ENCODE results near the gene NOP14.
A peak's percentile ranks its signal among the peaks of the same experiment; 100 is the strongest.
"Not testable (repeated sequence)": the region's sequence is repeated elsewhere in the genome, so short reads cannot be mapped to it uniquely, and the experiment has no call there.

NOP14 gene

DNA sequence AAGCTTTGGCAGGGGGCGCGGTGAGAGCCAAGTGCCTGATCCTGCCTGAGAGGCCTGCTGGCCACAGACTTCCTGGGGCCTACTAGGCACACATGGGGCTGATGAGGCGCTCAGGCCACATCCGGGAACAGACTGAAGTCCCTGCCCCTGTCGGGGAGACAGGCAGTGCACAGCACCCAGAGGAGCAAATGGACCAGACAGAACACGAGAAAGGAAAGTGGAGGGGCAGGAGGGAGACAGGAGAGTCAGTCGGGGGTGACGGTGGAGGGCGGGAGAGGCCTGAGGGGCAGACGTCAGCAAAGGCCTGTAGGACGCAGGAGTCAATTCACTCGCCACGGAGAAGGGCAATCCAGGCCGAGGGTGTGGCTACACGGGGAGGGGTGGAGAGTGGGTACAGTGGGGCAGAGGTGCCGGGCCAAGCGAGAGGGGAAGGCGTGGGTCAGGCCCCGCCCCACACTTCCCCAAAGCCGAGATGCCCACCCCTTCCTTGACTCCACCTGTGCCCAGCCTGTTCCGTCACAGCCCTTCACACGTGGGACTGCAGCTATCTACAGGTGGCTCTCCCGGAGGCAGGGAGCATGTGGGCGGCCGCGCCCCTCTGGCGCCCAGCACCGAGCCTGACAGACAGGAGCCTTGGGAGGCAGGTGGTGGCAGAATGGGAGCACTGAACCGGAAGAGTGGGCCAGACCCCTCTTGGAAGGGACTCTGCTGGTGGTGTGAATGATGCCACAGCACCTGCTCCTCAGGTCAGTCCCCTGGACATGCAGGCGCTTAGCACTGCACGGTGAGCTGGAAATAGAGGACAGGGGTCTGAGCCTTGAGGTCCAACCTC lies 20.5 kb downstream of the NOP14 start:
- no peak for DNase-seq (ENCODE audit: low read depth in 2 of 2)

- DNase-seq (ENCODE audit: low read depth in 2 of 2): no peak
Measured at GRCh38 chr4:2942037-2942531, 21.1 kb downstream of the NOP14 start.

GRCh38 chr4:2941138-2942036 lies 21.8 kb downstream of the NOP14 start:
- no peak for DNase-seq (ENCODE audit: low read depth in 2 of 2)

- no peak for DNase-seq (ENCODE audit: low read depth in 2 of 2)
Measured at GRCh38 chr4:2940267-2941137, 22.7 kb downstream of the NOP14 start.

DNA sequence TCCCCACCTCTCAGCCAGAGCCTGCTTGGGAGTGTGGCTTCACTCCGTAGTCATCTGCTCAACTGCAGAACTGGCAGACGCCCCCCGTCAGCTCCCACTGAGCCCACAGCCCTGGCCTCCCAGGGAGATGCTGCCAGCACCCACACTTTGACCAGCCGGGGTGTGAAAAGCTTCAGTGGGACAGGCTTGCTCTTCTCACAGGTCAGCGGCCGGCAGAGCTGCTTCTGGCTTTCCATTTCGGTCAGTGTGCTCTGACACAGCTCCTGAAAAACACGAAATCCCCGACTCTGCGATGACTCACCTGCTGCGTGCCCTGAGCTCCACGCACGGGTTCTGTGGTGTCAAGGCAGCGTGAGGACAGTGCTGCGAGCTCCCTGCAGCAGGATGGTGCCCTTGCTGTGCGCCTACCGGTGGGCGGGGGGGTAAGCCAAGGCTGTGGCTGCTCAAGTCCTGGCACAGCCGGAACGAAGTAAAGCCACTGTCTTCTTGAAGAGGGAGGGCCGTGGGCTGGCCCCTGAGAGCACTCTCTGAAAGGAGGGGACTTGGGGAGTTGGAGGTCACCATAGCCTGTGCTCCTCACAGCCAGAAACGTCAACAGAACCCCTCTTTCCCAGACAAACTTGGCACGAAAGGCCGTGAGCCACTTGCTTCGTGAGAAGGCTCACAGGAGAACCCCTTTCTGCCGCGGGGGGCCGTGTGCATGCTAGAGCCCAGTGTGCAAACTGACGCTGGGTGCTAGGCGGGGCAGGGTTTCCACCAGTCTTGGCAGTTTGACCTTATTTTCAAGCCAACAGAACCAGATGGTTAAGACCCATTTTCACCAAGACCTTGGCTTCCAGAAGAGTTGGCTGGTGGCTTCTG lies 23.6 kb downstream of the NOP14 start:
- DNase-seq (ENCODE audit: low read depth in 2 of 2): no peak

DNA sequence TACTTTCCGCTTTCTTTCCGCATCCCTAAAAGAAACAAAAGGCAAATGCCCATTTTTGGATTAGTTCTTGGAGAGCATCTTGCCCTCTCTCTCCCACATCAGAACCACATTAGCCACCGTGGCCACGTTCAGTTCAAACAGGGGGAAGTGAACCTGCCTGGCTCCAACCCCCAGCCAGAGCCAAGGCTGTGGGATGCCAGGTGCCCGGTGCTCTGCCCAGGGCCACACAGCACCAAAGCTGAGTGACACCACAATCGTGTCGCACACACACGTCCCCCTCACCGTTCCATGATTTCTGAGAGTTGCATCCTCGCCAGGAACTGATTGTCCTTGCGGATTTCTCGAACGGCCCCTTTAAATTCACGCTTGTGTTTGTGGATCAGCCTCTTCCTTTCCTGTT lies 24.3 kb downstream of the NOP14 start:
- no peak for DNase-seq (ENCODE audit: low read depth in 2 of 2)

DNA sequence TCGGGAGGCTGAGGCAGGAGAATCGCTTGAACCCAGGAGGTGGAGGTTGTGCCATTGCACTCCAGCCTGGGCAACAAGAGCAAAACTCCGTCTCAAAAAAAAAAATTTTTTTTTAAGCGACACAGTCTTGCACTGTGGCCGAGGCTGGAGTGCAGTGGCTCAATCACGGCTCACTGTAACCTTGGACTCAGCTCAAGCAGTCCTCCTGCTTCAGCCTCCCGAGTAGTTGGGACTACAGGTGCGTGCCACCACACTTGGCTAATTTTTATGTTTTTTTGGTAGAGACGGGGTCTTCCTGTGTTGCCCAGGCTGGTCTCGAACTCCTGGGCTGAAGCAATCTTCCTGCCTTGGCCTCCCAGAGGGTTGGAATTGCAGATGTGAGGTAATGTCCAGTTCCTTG lies 24.8 kb downstream of the NOP14 start:
- DNase-seq (ENCODE audit: low read depth in 2 of 2): not testable (repeated sequence)

- no peak for DNase-seq (ENCODE audit: low read depth in 2 of 2)
Measured at GRCh38 chr4:2937986-2938385, 25.2 kb downstream of the NOP14 start.

DNA sequence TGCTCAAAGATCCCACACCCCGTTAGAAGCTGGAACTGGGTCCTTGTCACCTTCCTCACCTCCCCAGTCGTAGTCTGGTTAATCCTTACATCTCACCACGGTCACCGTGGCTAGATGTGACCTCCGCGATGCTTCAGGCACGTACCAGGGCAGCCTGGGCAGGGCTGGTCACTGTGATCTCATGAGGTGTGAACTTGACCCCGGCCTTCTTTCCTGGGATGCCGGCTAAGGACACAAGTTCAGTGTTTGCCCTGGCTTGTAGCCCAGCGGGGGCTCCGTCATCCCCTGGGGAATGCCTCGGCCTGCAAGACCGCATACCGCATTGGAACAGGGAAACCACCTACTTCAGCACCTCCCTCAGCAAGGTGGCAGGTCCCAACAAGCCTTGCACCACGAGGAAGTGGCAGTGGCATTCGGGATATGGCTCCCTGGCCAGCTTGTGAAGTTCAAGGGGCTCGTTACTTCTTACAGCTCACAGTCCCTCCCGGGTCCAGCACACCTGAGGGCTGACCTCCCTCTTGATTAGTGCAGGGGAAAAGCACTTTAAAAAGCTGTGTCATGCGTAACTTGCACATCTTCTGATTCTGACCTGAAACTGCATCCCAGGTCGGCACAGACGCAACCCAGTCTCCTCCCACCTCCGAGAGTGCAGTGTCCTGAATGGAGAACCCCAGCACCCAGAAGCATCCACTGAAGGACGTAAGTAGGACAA lies 25.9 kb downstream of the NOP14 start:
- no peak for DNase-seq (ENCODE audit: low read depth in 2 of 2)

GRCh38 chr4:2936773-2937145 lies 26.4 kb downstream of the NOP14 start:
- no peak for DNase-seq (ENCODE audit: low read depth in 2 of 2)

DNA sequence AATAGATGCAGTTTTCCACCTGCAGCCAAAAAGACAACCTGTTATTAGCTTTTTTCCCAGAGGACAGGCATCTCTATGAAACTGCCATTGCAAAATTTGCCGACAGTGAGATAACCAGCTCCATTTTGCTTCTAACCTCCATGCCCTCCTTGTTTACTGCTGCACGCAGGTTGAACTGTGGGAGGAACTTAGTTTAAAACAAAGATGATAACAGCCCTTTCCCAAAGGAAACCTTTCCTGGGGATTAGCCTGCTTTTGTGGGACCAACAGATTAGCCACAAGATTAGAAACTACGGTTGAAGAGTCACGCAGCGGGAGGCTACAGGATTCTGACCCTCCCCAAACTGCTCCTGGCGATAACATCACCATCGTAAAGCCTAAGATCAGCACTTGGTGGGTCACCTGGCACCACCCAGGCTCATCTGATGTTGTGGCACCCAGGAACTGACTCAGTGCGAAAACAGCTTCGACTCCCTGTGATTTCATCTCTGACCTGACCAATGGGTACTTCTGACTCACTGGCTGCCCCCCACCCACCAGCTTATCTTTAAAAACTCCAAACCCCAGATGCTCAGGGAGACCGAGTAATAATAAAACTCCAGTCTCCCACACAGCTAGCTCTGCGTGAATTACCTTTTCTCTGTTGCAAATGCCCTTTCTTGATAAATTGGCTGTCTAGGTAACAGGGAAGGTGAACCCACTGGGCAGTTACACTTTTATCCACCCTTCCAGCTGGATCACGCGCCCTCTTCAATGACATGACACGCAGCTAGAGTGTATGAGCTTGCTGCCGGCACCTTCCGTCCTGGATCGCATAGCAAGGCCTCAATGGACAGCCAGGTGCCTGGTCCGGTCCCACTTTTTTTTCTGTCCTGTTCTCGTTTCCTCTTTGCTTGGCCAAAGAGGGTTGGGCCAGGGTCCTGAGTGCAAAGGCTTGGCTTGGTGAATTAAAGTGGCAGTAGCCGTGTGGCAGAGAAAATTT lies 27.2 kb downstream of the NOP14 start:
- DNase-seq (ENCODE audit: low read depth in 2 of 2): peak in 1 of 2 experiments; percentile 72

- peak; percentile 89 to 97 for DNase-seq (ENCODE audit: low read depth in 2 of 2)
Measured at GRCh38 chr4:2934813-2935761, 28.1 kb downstream of the NOP14 start.

DNA sequence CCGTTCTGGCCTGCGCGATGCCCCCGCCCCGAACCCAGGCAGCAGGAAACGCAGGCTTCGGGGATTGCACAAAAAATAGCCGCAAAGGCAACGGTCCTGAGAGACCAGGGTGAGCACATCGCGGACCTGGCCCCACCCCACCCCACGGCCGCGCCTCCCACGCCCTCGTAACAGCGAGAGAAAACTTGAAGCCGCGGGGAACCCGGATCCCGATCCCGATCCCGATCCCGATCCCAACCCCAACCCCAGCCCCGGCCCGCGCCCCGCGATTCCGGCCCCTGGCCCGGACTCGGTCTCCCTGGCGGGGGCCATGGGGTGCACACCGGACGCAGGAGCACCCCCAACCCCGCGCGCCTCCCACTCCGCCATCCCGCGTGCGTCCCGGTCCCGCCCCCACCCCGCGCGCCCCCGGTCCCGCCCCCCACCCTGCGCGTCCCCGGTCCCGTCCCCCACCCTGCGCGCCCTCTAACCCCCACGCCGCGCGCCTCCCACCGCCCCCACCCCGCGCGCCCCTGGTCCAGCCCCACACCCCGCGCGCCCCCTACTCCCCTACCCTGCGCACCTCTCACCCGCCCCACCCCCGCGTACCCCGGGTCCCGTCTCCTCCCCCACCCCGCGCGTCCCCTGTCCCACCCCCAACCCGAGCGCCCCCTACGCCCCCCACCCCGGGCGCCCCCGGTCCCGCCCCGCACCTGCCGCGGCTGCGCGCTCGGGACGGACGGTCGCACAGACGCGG lies 29.0 kb downstream of the NOP14 start:
- no peak for DNase-seq (ENCODE audit: low read depth in 2 of 2)

GRCh38 chr4:2933566-2934076 lies 29.6 kb downstream of the NOP14 start:
- no peak for DNase-seq (ENCODE audit: low read depth in 2 of 2)

- DNase-seq (ENCODE audit: low read depth in 2 of 2): no peak
Measured at GRCh38 chr4:2932951-2933565, 30.1 kb downstream of the NOP14 start.

DNA sequence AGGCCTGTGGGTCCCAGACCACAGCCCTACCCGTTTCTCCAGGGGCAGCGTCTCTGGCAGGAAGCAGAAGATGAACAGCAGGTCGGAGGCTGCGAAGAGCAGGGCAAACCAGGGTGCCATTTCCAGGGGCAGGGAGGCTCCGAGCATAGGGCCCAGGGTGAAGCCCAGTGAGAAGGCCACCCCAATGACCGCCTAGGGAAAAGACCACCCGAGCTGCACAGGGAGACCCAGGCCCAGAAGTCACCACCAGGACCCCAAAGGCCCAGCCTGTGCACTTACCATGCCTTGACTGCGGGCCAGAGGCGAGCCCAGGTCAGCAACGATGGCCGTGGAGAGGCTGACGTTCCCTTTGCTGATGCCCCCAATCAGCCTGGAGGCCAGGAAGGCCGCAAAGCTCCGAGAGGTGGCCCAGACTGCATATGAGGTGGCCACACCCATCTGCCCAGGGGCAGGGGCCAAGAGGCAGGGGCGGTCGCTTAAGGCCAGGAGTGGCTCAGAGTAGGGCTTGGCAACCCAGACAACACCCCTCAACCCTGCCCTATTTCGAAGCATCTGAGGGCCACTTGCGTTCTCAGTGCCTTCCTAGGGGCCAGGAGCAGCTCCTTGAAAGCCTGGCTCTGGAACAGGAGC lies 30.8 kb downstream of the NOP14 start:
- no peak for DNase-seq (ENCODE audit: low read depth in 2 of 2)
